Measurements from ENCODE around the gene PTPN22. TPM values are rescaled to one million over a fixed set of nuclear protein-coding genes. Genes with fewer than 3 reads are reported as not detected.

PTPN22 gene
- total RNA-seq, 4 donors from 2014 or later: 4.0 to 28.1 (median 11.2) TPM

- H3K27ac ChIP-seq: peak within 1 kb of the TSS; percentile 92 to 97 (median 96)
- WGBS, 2 donors (ENCODE audit: low coverage in 1 of 2): 1% methylated on average over 58 of the region's 67 CpGs; no CpG with 5 or more reads in 1 of the 2 donors
Measured at GRCh38 chr1:113904674-113905434, 33.3 kb upstream of the PTPN22 start, which contains the start of the genes AP4B1 and DCLRE1B. TSS of gene AP4B1 (minus strand) at chr1:113904799. CDS start at chr1:113904717, 82 bp downstream. TSS of gene DCLRE1B (plus strand) at chr1:113905326. CDS start at chr1:113905587, 261 bp downstream.

GRCh38 chr1:113904293-113904673 is 32.8 kb upstream of the PTPN22 start:
- Histone ChIP-seq H3K4me3 (peak overlapping the region; percentile 56 to 93 (median 76)), H3K36me3 (peaks cover 0 to 9% (median 0%) of the 10 kb centered on the region in 4 donors), H3K4me1 (peaks cover 10 to 49% (median 31%) of the 10 kb centered on the region in 4 donors), H3K27me3 (no peaks in the 10 kb centered on the region), H3K9me3 (no peaks in the 10 kb centered on the region), H3K27ac (peak overlapping the region; percentile 92 to 97 (median 96))
- WGBS, 2 donors (ENCODE audit: low coverage in 1 of 2): 0% methylated on average over 5 to 11 of the region's 11 CpGs
- TF ChIP-seq CTCF (IDR thresholded peaks at IDR 0.05): no peak
- no peak for TF ChIP-seq POLR2AphosphoS5 (IDR thresholded peaks at IDR 0.05)
- no peak for TF ChIP-seq POLR2A (IDR thresholded peaks at IDR 0.05)
- in situ Hi-C loops (cut with MboI; ENCODE audit: low pct_ligation_motif_present in 1 of 4, low pct_unique_long_range_greater_than_20kb in 1 of 4, low sequenced_read_pairs in 3 of 4): loop anchor here in 2 of 4 donors (5.0 to 10.0 kb wide), 2 partner anchors 69 to 72 kb away; no protein-coding TSS in a partner anchor
- intact Hi-C loops (cut with DNase I; ENCODE audit: low total_unique reads): loop anchor here (5.0 kb wide), 2 partner anchors 38 to 67 kb away; no protein-coding TSS in a partner anchor
- DNase-seq: no peak

More at GRCh38 chr1:113904674-113905434, 33.3 kb upstream of the PTPN22 start, which contains the start of the genes AP4B1 and DCLRE1B:
- peaks cover 0 to 3% (median 0%) of the 10 kb centered on the region in 4 donors for H3K36me3 ChIP-seq
- TF ChIP-seq POLR2AphosphoS5 (IDR thresholded peaks at IDR 0.05) (peak; percentile 77 to 94 (median 90)), POLR2A (IDR thresholded peaks at IDR 0.05) (peak; percentile 86), CTCF (IDR thresholded peaks at IDR 0.05) (peak; percentile 63 to 96 (median 76)), EP300 (IDR thresholded peaks at IDR 0.05; ENCODE audit: low read depth) (peak; percentile 28)
- intact Hi-C loops (cut with DNase I; ENCODE audit: low total_unique reads): loop anchor here (1.0 to 5.0 kb wide), 3 partner anchors 24 to 68 kb away; partner anchors contain the start of gene HIPK1
- H3K27me3 ChIP-seq: no peaks in the 10 kb centered on the region
- peak within 1 kb of the TSS; percentile 56 to 93 (median 76) for H3K4me3 ChIP-seq
- in situ Hi-C loops (cut with MboI; ENCODE audit: low pct_ligation_motif_present in 1 of 4, low pct_unique_long_range_greater_than_20kb in 1 of 4, low sequenced_read_pairs in 3 of 4): loop anchor here in 2 of 4 donors (5.0 to 10.0 kb wide), 2 partner anchors 70 to 73 kb away; no protein-coding TSS in a partner anchor
- peaks cover 10 to 49% (median 31%) of the 10 kb centered on the region in 4 donors for H3K4me1 ChIP-seq
- no peaks in the 10 kb centered on the region for H3K9me3 ChIP-seq
- peak; percentile 99 for DNase-seq

GRCh38 chr1:113903501-113904292 is 32.2 kb upstream of the PTPN22 start:
- Histone ChIP-seq H3K9me3 (no peaks in the 10 kb centered on the region), H3K4me1 (peaks cover 10 to 54% (median 31%) of the 10 kb centered on the region in 4 donors), H3K27ac (peak overlapping the region; percentile 92 to 97 (median 96)), H3K4me3 (peak overlapping the region in 3 of 4 donors; percentile 66 to 93 (median 86)), H3K36me3 (peaks cover 0 to 13% (median 0%) of the 10 kb centered on the region in 4 donors), H3K27me3 (no peaks in the 10 kb centered on the region)
- intact Hi-C loops (cut with DNase I; ENCODE audit: low total_unique reads): loop anchor here (5.0 kb wide), 2 partner anchors 39 to 66 kb away; no protein-coding TSS in a partner anchor
- DNase-seq: no peak
- TF ChIP-seq POLR2AphosphoS5 (IDR thresholded peaks at IDR 0.05) (no peak), EP300 (IDR thresholded peaks at IDR 0.05; ENCODE audit: low read depth) (no peak), CTCF (IDR thresholded peaks at IDR 0.05) (no peak), POLR2A (IDR thresholded peaks at IDR 0.05) (no peak)
- in situ Hi-C loops (cut with MboI; ENCODE audit: low pct_ligation_motif_present in 1 of 4, low pct_unique_long_range_greater_than_20kb in 1 of 4, low sequenced_read_pairs in 3 of 4): loop anchor here in 2 of 4 donors (5.0 to 10.0 kb wide), 2 partner anchors 69 to 71 kb away; no protein-coding TSS in a partner anchor
- WGBS, 2 donors (ENCODE audit: low coverage in 1 of 2): 16 to 71% methylated on average over 1 to 7 of the region's 7 CpGs
